ENCODE data around the gene HBA1.
"Not testable (repeated sequence)": the region's sequence is repeated elsewhere in the genome, so short reads cannot be mapped to it uniquely, and the experiment has no call there.

Gene HBA1

GRCh38 chr16:159136-159849 is 17.2 kb upstream of the HBA1 start:
- no peak for DNase-seq (ENCODE audit: low read depth in 2 of 2)

- DNase-seq (ENCODE audit: low read depth in 2 of 2), result not testable (repeated sequence)
Measured at GRCh38 chr16:160242-160641, 16.2 kb upstream of the HBA1 start.

- no peak for DNase-seq (ENCODE audit: low read depth in 2 of 2)
Measured at GRCh38 chr16:160691-161190, 15.7 kb upstream of the HBA1 start.

DNA sequence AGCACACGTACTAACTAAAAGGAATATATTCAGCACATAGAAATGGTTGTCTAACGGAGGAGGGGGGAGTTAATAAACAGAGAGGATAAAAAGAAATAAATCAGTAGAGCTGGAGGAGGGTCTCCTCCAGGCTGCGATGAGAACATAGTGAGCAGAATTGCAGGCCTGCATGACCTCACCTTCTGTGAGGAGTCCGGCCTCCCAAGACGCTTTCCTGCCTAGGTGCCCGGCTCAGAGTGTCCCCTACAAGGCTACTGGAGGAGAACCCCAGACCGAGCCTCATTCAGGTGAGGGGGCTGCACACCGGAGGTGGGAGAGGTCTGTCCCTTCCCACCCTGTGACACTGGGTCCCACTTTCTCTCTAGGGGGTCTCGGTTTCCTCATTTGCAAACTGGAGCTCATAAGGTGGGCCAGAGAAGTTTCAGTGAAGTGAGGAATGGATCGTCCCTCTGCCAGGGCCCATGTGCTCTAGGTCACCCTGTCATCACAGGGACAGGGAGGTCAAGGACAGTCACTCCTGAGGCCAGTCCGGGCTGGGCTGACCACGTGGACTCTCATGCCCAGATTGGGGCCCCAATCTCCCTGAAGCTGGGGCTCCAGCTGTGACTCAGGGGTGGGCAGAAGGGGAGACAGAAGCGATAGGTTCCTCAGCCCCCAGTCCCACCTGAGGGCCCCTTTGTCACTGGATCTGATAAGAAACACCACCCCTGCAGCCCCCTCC is 14.0 kb upstream of the HBA1 start:
- DNase-seq (ENCODE audit: low read depth in 2 of 2), result no peak

DNA sequence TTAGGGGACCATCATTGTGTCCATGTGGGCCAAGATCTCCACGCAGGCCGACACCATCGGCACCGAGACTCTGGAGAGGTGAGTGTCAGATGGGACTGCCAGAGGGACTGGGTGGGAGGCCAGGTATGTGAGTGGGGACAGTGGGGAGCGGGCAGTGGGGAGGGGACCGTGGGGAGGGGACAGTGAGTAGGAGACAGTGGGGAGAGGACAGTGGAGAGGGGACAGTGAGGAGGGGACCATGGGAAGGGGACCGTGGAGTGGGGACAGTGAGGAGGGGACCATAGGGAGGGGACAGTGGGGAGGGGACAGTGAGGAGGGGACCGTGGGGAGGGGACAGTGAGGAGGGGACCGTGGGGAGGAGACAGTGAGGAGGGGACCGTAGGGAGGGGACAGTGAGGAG is 13.3 kb upstream of the HBA1 start:
- DNase-seq (ENCODE audit: low read depth in 2 of 2), result not testable (repeated sequence)

GRCh38 chr16:163696-164095 is 12.8 kb upstream of the HBA1 start:
- DNase-seq (ENCODE audit: low read depth in 2 of 2), result not testable (repeated sequence)

- not testable (repeated sequence) for DNase-seq (ENCODE audit: low read depth in 2 of 2)
Measured at GRCh38 chr16:164134-164823, 12.2 kb upstream of the HBA1 start.

- no peak for DNase-seq (ENCODE audit: low read depth in 2 of 2)
Measured at GRCh38 chr16:164827-165538, 11.5 kb upstream of the HBA1 start.

DNA sequence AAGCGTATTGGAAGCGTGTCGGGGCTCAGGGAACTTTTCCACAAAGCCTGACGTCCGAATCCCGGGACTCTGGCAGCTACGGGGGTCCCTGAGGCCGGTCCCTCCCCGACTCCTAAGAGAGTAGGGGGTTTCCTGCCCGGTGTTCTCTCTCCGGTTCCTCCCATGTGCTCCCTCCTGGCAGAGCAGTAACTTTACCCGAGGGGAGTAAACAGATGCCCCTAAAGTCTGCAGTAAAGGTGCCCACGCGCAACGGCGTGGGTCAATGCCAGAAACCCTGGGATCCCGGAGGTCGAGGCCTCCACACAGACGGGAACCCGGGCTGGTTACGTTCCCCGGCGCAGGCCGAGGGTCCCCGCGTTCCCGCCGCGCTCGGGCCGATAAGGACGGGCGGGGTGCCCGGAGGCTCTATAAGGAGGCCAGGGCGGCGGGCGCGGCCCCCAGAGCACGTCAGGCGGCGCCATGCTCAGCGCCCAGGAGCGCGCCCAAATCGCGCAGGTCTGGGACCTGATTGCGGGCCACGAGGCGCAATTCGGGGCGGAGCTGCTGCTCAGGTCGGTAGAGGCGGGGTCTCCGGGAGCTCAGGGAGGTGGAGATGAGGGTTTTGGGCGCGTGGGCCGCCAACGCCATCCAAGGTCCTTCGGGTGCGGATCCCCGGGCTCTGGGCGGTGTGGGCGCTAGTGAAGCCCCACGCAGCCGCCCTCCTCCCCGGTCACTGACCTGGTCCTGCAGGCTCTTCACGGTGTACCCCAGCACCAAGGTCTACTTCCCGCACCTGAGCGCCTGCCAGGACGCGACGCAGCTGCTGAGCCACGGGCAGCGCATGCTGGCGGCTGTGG is 10.7 kb upstream of the HBA1 start, which contains the start of gene HBM:
HBM (plus strand) TSS at position 440 of the 836 bp plus-strand sequence; CDS start at position 460, 20 bp downstream.
- DNase-seq (ENCODE audit: low read depth in 2 of 2), result no peak

DNA sequence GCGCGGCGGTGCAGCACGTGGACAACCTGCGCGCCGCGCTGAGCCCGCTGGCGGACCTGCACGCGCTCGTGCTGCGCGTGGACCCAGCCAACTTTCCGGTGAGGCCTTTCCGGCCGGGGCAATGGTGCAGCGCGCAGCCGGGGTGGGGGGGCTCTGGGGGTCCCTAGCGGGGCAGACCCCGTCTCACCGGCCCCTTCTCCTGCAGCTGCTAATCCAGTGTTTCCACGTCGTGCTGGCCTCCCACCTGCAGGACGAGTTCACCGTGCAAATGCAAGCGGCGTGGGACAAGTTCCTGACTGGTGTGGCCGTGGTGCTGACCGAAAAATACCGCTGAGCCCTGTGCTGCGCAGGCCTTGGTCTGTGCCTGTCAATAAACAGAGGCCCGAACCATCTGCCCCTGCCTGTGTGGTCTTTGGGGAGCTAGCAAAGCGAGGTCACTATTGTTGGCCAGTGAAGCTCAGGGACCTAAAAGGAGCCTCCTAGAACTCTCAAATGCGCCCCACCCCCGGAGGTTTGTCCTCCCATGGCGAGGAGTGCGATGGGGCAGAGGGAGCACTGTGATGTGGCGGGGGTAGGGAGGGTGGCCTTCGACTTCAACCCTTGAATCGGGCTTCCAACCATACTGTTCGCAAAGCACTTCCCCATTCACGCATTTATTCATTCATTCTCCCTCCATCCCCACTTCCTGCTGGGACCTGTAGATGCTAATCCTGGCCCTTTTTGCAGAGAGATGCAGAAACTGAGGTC is 9.9 kb upstream of the HBA1 start:
- no peak for DNase-seq (ENCODE audit: low read depth in 2 of 2)

DNA sequence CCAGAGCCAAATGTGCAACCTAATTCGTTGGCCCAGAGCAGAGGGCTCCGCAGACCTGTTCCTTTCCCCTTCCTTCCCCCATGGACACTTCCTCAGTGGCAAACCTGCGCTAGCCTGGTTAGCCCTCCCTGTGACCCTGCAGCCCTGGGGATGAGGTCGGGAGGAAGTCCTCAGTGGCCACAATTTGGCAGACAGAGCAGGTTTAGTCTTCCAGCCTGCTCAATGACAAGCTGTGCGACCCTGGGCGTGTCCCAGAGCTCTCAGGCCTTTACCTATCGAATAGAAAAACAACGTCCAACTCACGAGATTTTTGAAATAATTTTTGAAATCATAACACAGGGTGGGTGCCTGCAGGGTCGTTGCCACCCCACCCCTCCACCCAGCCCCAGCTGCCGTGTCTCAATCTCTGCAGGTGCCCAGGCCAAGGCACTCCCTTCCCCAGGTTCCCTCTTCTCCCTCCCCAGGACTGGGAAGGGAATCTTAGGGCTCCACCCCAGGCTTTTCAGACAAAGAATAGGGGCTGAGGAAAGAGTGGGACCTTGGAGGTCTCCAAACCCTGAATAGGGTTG is 9.3 kb upstream of the HBA1 start:
- DNase-seq (ENCODE audit: low read depth in 2 of 2), result no peak

GRCh38 chr16:168424-168823 is 8.1 kb upstream of the HBA1 start:
- no peak for DNase-seq (ENCODE audit: low read depth in 2 of 2)

DNA sequence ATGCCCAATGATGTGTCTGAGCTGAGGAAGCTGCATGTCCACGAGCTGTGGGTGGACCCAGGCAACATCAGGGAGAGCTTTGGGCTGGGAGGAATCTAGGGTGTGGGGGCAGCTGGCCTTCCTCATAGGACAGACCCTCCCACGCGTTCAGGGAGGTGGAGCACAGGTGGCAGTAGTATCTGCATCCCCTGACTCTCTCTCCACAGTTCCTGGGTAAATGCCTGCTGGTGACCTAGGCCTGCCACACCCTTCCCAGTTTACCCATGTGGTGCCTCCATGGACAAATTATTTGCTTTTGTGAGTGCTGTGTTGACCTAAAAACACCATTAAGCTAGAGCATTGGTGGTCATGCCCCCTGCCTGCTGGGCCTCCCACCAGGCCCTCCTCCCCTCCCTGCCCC is 7.5 kb upstream of the HBA1 start:
- DNase-seq (ENCODE audit: low read depth in 2 of 2), result no peak

DNA sequence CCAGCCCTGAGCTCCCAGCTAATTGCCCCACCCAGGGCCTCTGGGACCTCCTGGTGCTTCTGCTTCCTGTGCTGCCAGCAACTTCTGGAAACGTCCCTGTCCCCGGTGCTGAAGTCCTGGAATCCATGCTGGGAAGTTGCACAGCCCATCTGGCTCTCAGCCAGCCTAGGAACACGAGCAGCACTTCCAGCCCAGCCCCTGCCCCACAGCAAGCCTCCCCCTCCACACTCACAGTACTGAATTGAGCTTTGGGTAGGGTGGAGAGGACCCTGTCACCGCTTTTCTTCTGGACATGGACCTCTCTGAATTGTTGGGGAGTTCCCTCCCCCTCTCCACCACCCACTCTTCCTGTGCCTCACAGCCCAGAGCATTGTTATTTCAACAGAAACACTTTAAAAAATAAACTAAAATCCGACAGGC is 6.4 kb upstream of the HBA1 start:
- not testable (repeated sequence) for DNase-seq (ENCODE audit: low read depth in 2 of 2)

GRCh38 chr16:170788-171187 is 5.7 kb upstream of the HBA1 start:
- no peak for DNase-seq (ENCODE audit: low read depth in 2 of 2)

DNA sequence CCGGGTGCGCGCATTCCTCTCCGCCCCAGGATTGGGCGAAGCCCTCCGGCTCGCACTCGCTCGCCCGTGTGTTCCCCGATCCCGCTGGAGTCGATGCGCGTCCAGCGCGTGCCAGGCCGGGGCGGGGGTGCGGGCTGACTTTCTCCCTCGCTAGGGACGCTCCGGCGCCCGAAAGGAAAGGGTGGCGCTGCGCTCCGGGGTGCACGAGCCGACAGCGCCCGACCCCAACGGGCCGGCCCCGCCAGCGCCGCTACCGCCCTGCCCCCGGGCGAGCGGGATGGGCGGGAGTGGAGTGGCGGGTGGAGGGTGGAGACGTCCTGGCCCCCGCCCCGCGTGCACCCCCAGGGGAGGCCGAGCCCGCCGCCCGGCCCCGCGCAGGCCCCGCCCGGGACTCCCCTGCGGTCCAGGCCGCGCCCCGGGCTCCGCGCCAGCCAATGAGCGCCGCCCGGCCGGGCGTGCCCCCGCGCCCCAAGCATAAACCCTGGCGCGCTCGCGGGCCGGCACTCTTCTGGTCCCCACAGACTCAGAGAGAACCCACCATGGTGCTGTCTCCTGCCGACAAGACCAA is 4.0 kb upstream of the HBA1 start, which contains the start of gene HBA2:
HBA2 (plus strand) TSS at position 503 of the 568 bp plus-strand sequence; CDS start at position 540, 37 bp downstream.
- DNase-seq (ENCODE audit: low read depth in 2 of 2), result not testable (repeated sequence)

GRCh38 chr16:173211-173854 is 3.1 kb upstream of the HBA1 start:
- DNase-seq (ENCODE audit: low read depth in 2 of 2), result not testable (repeated sequence)

- DNase-seq (ENCODE audit: low read depth in 2 of 2), result not testable (repeated sequence)
Measured at GRCh38 chr16:173928-174769, 2.3 kb upstream of the HBA1 start.
